Stimulated activated CD4-positive, alpha-beta T cell treated with anti-CD3 and anti-CD28 coated beads, Interleukin-15, amount 100 ng/mL, for 1 hour (primary cell): ENCODE results near the gene TTLL12.

ENCODE experiments used
- DNase-seq, 2 donors: peaks; one replicate each; pipeline ENCODE4 v3.0.0-alpha.2; 2020; ENCODE audit warnings: low read depth in 1 of 2, low spot score in 1 of 2

The TTLL12 gene

DNA sequence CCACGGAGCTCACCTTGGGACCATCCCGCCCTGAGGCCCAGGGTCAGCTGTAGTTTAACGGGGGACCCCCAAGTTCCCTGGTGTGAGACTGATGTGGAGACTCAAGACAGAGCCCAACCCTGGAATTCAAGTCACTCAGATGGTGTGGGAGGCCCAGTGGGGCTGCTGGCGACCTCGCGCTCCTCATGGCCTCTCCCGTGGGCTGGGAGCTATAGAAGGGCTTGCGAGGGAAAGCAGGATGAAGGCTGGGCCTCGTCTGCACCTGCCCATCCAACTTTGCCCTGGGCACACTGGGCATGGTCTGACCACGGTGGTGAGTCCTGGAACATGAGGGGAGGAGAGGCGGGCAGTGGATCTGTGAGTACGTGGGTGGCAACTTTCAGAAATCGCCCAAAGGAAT is 13.6 kb upstream of the TTLL12 start:
- no peak for DNase-seq

DNA sequence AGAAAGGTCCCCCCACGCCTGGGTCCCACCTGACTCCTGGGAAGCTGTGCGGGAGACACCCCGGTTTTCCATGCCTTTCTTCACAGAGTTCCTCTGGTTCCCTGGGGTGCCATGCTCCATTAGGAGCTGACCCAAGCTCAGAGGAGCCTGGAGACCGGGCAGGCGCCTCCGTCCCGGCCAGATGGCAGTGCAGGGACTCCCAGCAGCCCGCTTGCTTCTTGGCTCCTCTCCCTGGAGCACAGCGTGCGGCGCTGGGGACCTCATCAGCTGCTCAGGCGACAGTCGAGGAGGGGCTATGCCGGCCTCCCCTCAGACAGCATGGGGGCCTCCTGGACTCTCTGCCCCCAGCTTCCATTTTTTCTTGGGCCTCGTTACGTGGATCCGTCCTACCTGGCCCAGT is 13.1 kb upstream of the TTLL12 start:
- DNase-seq: no peak

DNA sequence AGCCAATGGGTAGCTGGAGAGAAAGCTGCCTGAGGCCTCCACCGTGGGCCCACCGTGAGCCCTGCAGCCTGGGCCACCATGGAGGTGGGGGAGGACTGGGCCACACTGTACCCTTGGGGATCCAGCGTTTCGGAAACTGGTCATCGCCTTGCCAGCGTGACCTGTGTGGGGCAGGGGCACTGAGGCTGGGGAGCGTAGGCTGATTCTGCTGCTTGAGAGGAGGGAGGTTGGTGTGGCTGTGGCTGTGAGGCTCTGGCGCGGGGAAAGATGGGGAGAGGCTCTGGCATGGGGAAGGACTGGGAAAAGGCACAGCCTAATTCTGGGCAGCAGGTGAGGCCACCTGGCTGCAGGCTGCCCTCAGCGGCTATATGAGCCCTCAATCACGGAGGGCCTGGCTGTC is 12.6 kb upstream of the TTLL12 start:
- no peak for DNase-seq

DNA sequence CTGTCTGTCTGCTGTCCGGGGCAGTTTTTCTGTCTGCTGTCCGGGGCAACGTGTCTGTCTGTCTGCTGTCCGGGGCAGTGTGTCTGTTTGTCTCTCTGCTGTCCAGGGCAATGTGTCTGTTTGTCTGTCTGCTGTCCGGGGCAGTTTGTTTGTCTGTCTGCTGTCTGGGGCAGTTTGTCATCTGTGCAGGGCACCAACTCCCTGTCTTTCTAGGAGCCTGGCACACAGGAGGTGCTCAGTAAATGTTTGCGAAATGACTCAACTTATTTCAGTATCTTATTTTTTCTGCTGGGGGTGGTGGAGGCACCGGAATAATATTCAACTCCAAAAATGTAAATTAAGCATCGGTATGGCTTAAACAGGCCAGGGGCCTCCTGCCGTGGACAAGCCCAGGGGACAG is 12.0 kb upstream of the TTLL12 start:
- DNase-seq: no peak

DNA sequence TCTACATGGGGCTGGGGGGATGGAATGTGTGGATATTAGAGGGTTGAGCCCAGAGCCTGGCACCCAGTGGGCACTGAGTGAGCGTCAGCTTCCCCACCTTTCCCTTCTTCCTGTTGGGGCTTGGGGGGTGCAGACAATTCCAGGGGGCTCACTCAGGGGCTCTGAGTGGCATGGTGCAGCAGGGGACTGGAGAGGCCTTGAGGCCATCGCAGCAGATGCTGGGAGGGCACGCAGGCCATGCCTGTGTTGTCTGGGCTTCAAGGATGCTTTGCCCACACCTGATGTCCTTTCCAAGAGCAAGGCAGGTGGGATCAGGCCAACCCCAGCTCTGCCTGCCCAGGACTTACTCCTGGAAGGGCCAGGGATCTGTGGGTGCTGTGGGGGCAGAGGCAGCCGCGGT is 11.2 kb upstream of the TTLL12 start:
- DNase-seq: no peak

DNA sequence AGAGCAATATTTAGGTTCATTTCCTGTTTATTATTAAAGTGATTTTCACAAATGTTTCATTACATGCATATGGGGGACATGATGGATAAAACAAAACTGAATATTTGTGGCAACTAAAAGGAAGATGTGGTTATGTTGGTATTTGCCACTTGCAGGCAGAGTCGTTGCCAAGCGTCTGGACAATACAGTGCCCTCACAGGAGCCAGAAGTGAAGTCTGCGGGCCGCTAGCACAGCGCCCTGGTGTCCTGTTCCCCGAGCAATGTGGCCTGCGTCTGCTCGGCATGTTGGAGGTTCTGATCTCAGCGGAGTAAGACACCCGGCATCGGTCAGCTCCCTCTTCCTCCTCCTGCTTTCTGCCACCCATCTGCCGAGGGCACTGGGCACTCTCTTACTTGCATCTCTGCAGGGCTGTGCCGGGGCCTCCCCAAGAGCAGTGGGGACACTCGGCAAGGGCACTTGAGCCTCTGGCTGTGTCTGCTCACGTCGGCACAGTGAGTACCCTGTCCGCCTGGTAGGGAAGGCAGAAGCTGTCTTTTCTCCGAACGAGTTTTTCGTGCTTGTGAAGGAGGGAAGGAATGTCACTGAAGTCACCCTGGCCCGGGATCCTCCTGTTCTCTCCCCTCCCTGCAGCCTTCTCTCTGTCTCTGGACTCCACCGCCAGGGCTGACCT is 10.5 kb upstream of the TTLL12 start:
- no peak for DNase-seq

DNA sequence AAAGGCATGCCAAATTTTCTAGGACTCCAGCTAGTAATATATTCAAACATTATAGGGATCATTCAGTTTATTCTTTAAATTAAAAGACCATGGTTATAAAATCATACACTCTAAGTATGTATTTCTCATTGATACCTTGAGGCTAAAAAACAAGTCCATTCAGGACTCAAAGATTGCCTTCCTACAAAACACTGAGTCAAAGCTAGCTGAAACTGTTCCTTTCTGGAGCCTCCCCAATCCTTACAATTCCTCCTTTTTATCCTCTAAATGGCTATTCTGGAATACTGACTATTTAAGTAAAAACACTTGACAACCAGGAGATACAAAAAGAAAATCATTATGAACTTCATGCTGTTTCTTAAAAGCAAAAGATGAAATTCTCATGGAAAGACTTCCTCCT is 4.9 kb upstream of the TTLL12 start:
- no peak for DNase-seq

DNA sequence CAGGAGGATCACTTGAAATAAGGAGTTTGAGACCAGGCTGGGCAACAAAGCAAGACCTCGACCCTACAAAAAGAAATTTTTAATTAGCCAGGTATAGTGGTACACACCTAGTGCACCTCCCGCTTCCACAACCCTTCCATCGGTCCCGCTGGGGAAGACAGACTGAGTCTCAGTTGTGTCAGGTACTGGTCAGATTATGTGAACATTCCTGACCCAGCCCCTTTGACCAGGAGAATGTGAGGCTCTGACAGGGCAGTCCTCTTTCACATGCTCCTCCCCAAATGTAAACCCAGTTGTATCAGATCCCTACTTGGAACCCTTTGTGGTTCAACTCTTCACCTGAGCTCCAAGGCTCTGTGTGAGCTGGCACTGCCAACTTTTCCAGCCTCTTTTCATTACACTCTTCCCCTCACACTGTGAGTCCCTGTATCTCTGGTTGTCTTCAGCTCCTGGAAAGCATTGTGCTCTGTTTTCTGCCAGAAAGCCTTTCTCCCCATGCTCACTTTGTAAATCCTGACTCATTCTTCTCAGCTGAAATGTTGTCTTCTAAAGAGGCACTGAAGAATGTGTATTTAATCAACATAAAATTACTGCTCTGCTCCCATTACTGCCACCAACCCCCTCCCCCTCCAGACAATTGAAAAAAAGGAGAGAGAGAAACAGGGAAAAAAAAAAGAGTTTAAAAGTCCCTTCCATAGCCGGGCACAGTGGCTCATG is 2.1 kb upstream of the TTLL12 start:
- DNase-seq: no peak

DNA sequence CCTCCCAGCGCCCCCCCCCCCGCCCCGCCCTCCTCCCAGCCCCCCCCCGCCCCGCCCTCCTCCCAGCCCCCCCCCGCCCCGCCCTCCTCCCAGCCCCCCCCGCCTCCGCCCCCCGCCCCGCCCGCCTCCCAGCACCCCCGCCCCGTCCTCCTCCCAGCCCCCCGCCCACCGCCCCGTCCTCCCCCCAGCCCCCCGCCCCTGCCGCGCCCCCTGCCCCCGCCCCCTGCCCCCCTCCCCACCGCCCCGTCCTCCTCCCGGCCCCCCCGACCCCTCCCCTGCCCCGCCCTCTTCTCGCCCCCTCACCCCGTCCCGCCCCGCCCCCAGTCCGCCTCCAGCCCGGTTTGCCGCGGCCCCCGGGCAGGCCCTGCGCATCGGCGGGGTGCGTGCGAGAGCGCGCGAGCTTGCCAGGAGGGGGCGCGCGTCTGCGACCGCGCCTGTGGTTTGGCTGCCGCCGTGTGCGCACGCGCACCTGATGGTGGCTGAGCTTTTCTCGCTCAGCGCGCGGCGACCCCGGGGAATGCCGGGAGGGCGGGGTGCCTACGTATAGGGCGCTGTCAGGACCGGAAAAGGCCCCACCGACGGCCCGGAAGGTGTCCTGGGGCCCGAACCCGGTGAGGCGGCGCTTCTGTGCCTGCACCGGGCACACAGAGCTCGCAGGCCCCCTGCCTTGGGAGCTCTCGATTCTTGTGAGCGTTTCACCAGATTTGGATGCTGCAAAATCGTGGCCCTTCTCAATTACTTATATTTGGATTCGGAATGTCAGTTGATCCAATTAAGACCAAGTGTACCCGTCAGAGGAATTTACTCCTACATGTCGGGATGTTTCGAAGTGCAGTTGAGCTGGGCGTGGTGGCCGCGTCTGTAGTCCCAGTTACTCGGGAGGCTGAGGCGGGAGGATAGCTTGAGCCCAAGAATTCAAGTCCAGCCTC is 501 bp upstream of the TTLL12 start:
- DNase-seq: peak; percentile 95 to 96

DNA sequence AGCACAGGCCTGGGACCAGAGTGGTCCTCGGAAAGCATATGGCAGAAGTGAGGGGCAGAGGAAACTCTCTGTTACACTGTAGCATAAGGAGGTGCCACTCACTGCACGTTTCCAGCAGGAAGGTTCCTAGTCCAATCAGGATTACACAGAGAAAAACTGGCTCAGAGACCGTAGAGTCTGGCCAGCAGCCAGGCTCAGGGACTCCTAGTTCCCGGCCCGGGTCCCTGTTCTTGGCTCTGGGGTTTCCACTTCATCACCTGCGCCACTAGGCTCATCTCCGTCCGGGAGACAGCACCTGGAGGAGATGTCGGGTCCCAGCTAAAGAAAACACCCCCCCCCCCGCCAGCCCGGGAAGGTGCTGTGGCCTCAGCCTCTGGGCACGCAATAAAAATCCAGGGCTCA is 1.1 kb downstream of the TTLL12 start:
- DNase-seq: no peak

DNA sequence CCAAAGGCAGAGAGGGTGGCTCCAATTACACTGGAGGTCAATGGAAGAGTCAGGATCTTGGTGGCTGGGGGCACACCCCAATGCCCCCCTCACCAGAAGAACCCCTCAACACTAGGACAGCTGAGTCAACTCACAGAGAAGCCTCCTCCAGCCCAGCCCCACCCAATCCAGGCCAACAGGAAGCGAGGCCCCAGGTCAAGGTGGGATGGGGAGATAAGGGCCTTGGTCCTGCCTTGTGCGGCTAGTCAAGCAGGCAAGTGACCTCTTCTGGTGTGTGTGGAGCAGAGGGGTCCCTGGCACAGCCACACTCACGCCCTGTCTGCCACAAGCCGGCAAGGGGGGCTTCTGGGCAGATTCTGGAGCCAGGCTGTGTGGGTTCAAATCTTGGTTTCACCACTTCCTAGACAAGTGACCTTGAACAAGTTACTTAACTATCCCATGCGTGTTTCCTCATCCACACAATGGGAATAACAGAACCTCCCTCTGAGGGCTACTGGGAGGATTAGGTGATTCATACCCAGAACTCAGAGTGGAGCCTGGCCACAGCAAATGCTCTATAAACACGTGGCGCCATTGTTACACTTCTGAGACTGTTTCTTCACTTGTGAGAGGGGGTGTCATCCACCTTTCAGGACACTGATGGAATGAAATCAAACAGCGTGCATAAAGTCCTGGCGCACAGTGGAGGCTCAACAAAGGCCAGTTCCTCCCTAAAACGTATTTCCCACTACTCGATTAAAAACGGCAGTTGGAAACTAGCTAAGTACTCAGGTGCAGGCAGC is 3.2 kb downstream of the TTLL12 start:
- no peak for DNase-seq

DNA sequence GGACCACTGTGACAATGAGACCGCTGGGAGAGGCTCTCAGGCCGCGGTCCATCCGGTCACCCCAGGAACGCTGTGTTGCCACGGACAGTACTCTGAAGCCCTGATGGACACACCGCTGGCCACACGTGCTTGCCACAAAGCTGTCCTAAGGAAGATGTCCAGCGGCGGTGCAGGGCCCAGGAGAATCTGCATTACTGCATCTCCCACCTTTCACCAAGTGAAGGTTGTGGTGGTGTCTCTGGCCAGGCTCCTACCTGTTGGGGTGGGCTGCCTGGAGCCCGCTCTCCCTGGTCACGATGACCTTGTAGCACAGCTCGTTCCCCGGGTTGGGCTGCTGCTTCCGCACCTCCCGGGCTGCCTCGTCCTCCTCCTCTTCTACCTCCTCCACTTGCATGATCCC is 4.2 kb downstream of the TTLL12 start:
- no peak for DNase-seq

DNA sequence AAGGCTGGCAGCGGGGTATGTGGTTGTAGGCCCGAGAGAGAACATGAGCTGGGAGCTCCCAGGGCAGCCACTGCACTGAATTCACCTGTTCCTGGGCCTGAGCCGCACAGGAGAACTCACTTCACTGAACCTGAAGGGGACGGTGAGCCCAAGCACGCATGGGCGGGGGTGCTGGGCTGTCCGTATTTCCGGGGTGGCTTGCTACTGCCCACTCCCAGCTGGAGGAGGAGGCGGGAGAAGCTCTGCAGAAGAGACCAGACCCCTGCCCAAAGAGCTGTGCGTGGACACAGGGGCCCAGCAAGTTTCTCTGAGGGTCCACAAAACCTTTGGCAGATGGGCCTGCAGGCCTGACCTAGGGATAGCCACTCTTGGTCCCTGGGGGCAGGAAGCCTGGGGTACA is 4.8 kb downstream of the TTLL12 start:
- no peak for DNase-seq

DNA sequence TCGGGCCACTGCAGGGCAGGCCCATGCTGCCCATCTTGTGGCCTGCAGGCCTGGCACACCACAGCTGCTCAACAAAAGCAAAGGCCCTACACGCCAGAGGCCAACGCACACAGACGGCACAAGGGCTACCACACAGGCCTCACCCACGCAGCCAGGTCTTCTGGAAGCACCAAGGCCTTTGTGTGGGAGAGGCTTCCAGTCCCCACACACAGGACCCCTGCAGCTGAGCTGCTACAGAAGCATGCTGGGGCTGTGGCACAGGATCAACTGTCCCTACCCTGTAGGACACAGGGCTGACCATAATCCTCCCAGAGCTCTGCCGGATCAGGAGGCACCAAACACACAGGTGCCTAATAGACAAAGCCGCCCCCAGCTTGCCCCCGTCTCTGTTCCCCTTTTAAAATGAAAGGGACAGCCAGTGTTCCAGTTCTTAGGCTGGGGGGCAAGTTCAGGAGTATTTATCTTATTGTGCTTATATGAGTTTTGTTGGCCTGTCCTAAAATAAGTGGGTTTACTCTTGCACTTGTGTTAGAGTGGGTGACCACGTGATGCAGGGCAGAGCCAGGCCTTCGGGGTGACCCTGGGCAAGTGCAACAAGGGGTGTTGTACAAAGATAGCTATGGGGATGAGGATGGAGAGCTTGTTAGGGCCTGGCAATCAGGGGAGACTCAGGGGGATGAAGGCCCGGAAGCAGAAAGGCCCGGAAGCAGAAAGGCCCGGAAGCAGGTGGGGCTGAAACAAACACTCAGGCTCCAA is 5.4 kb downstream of the TTLL12 start:
- DNase-seq: no peak

DNA sequence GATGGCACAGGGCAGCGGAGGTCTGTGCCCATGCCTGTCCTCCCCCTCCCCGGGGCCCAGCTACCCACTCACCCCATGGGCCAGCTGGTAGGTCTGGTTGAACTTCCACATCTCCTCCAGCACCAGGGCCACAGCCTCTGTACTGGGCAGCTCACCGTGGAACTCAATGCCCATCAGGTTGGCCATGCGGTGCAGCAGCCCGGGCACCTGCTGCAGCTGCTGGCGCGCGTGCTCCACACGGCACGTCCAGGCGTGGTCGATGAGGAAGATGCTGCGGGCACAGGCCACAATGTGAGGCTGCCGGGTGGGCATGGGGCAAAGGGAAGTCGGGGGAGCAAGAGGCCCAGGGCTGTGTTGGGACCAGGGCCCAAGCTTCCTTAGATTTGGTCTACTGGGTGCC is 6.3 kb downstream of the TTLL12 start:
- no peak for DNase-seq

DNA sequence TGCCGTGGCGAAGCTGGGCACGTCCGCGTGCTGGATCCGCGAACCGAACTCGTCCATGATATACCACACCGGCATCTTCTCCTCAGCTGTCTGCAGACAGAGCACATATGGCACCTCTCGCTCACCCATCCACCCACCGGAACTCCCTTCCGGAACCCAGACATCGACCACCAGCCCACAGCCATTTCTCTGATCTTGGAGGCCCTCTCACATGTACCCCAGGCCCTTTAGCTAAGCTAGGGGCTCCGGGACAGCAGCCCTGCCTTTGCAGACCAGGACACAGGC is 7.1 kb downstream of the TTLL12 start:
- DNase-seq: no peak

DNA sequence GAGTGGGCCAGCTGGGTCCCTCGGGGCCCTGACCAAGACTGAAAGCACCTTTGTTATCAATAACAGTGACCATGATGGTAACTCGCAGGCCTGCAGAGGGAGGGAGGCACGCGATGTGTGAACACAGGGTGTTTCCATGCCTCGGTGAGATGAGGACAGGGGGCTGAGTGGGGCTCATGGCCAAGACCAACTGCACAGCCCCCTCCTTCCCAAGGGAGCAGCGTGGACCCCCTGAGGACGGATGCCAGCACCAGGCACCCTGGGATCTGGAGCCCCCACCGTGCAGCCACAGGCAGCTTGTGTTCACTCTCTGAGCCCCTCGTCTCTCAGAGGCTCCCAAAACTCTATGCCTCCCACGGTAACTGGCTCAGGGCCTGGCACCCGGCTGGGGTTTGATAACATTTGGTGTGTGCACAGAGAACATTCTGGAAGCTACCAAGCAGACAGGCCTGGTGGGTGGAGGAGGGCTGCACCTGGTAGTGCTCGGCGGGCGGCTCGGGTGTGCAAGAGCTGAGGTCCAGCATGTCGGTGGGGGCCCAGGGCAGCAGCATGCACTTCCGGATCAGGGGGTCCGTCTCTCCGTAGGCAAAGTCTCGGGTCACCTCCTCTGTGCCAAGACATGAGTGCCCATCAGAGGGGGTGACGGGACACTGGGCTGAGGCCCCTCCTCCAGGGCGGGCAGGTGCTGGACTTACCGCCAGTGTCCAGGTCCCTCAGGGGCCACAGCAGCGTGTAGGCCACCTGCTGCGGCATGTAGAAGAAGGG is 7.6 kb downstream of the TTLL12 start:
- no peak for DNase-seq

DNA sequence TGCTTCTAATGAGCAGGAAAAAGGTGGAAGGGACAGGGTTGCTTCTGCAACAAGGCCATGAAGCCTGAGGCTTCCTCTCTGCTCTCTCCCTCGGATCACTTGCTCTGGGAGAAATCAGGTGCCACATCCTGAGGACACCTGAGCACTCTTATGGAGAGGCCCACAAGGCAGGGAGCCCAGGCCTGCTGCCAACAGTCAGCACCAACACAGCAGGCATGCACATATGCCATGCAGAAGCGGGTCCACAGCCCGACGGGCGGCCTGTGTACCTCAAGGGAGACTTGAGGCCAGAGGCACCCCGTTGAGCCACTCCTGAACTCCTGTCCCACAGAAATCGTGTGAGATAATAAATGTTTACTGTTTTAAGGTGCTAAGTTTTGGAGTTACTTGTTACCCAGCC is 9.5 kb downstream of the TTLL12 start:
- no peak for DNase-seq

DNA sequence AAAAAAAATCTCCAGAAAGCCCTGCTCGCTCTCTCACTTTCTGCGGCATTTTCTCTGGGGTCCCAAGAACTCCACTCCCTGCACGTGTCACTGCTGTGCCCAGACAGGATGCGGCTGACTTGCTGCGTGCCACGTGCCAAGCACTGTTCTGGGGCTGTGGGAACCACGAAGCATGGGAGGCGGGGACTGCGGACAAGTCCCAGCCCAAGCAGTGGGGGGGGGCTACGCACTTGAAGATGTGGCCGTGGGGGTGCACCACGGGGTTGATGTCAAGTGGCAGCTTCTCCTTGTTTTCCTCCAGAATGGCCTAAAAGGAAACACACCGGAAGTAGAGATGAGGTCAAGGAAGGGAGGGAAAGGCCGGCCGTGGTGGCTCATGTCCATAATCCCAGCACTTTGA is 10.8 kb downstream of the TTLL12 start:
- no peak for DNase-seq

DNA sequence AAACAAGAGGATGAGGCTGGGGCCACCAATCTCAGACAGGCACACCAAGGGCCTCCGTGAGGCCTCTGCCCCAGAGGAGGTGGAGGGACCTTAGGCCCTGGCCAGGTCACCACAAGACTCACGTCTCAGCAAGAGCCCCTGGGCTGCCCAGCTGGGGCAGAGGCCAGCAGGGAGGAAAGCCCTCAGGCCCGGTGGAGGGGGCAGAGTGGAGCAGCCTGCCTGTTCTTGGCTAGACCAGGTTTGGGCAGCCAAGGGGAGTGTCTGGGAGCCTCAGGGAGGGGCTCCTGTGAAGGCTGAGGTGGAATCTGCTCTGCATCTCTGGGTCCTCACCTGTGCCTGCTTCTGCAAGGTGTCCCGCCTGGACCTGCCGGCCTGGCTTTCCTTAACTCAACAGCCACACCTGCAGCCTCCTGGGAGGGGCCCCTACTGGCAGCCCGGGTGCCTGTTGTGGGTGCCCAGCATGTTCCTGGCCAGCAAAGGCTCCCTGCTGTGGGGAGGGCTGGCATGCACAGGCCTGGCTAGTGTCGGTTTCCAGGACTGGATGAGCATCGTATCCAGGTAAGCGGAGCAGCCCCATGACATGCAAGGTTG is 11.9 kb downstream of the TTLL12 start:
- no peak for DNase-seq
